OCI-LY1 (cell line): ENCODE data around the gene BABAM2.

Experiments
- CTCF ChIP-seq: fragments of 200-600 bp; sonication (generic), shearing (Covaris generic); IDR thresholded peaks from 2 replicates; pipeline ENCODE4 v1.5.1; 2017; ENCODE audit warnings: mild to moderate bottlenecking, antibody characterized with exemption, low read length, moderate library complexity, mixed read lengths
- EZH2 ChIP-seq: fragments of 200-600 bp; sonication (generic), shearing (Covaris generic); IDR thresholded peaks from 2 replicates; pipeline ENCODE4 v1.8.0; 2017; ENCODE audit warnings: borderline replicate concordance, mixed run types, mild to moderate bottlenecking, antibody characterized with exemption, low read length, moderate library complexity, mixed read lengths

- TF ChIP-seq CTCF (no peak), EZH2 (no peak)
These were observed 243.2 kb downstream of the BABAM2 start for GRCh38 chr2:28133778-28134177.
